HEK293 (cell line): ENCODE measurements around the gene ADM.

Experiments used
- CTCF ChIA-PET: fragments of 350-600 bp; formaldehyde crosslinking; extraction: SDS; loops from one replicate; lab custom pipeline; 2021; ENCODE audit warnings: antibody characterized with exemption; lab: Yijun Ruan, JAX
- POLR2A ChIA-PET: fragments of 300-600 bp; formaldehyde crosslinking; extraction: SDS; loops from one replicate; lab custom pipeline; 2020; ENCODE audit warnings: antibody characterized with exemption, inconsistent platforms; lab: Yijun Ruan, JAX
- H3K27ac ChIP-seq: fragments of 200-500 bp; sonication (Bioruptor generic); 2 replicates; pipeline ENCODE4 v1.5.1; 2014; ENCODE audit warnings: low read depth, low read length, control low read depth, inconsistent platforms; ENCODE audit errors: extremely low read depth
- H3K36me3 ChIP-seq, 2 experiments: fragments of 200-500 bp in 1 of 2; sonication (Bioruptor generic) in 1 of 2; 1 replicate in 1 of 2; 2 replicates in 1 of 2; pipeline ENCODE4 v1.5.1; 2014 to 2017; ENCODE audit warnings: inconsistent platforms in 2 of 2, low read length in 2 of 2; ENCODE audit not compliant: control insufficient read depth in 2 of 2, insufficient read depth in 1 of 2
- H3K4me1 ChIP-seq: fragments of 200-500 bp; sonication (Bioruptor generic); 2 replicates; pipeline ENCODE4 v1.5.1; 2014; ENCODE audit warnings: mild to moderate bottlenecking, low read length, inconsistent platforms; ENCODE audit not compliant: control insufficient read depth, insufficient read depth
- H3K4me3 ChIP-seq: 2 replicates; pipeline ENCODE4 v1.5.1; 2011; ENCODE audit warnings: low read depth, mild to moderate bottlenecking, control low read depth, low read length, moderate library complexity
- H3K9me3 ChIP-seq: fragments of 200-500 bp; sonication (Bioruptor generic); 2 replicates; pipeline ENCODE4 v1.5.1; 2014; ENCODE audit warnings: low read depth, low read length, inconsistent platforms; ENCODE audit not compliant: control insufficient read depth, insufficient read depth
- GLIS1 ChIP-seq: fragments of 450-650 bp; formaldehyde crosslinking; IDR thresholded peaks from 2 replicates; pipeline ENCODE4 v1.5.1; 2016; ENCODE audit warnings: missing biosample characterization, missing genetic modification characterization
- GLIS2 ChIP-seq: fragments of 450-650 bp; formaldehyde crosslinking; IDR thresholded peaks from 2 replicates; pipeline ENCODE4 v1.5.1; 2016; ENCODE audit warnings: missing biosample characterization, missing genetic modification characterization
- HOXD13 ChIP-seq: sonication (generic); formaldehyde crosslinking; IDR thresholded peaks from 2 replicates; pipeline ENCODE4 v1.8.0; 2022; ENCODE audit warnings: missing genetic modification reagents, borderline replicate concordance
- SCRT2 ChIP-seq: fragments of 450-650 bp; formaldehyde crosslinking; IDR thresholded peaks from 2 replicates; pipeline ENCODE4 v1.5.1; 2016; ENCODE audit warnings: missing biosample characterization, missing genetic modification characterization
- SETDB1 ChIP-seq: IDR thresholded peaks from one replicate; pipeline ENCODE4 v1.6.1; 2017; ENCODE audit warnings: mild to moderate bottlenecking, low read length, moderate library complexity, mixed read lengths; ENCODE audit not compliant: insufficient read length
- ZIC2 ChIP-seq: fragments of 450-650 bp; formaldehyde crosslinking; IDR thresholded peaks from 2 replicates; pipeline ENCODE4 v1.5.1; 2016; ENCODE audit warnings: missing biosample characterization, missing genetic modification characterization
- ZNF114 ChIP-seq: fragments of 450-650 bp; formaldehyde crosslinking; IDR thresholded peaks from 2 replicates; pipeline ENCODE4 v1.5.0; 2017; ENCODE audit warnings: missing biosample characterization, missing genetic modification characterization
- ZNF175 ChIP-seq: fragments of 450-650 bp; formaldehyde crosslinking; IDR thresholded peaks from 2 replicates; pipeline ENCODE4 v1.5.1; 2016; ENCODE audit warnings: missing biosample characterization, missing genetic modification characterization
- ZNF211 ChIP-seq: fragments of 450-650 bp; formaldehyde crosslinking; IDR thresholded peaks from 2 replicates; pipeline ENCODE4 v1.5.1; 2016; ENCODE audit warnings: low read depth, missing biosample characterization, missing genetic modification characterization
- ZNF341 ChIP-seq: fragments of 450-650 bp; formaldehyde crosslinking; IDR thresholded peaks from 2 replicates; pipeline ENCODE4; 2016; ENCODE audit warnings: low read depth, missing biosample characterization, missing genetic modification characterization
- ZNF366 ChIP-seq: fragments of 450-650 bp; formaldehyde crosslinking; conservative IDR thresholded peaks from 2 replicates; pipeline ENCODE4 v1.5.1; 2016; ENCODE audit warnings: missing biosample characterization, missing genetic modification characterization
- ZNF558 ChIP-seq: fragments of 450-650 bp; formaldehyde crosslinking; IDR thresholded peaks from 2 replicates; pipeline ENCODE4 v1.5.1; 2016; ENCODE audit warnings: missing biosample characterization, missing genetic modification characterization
- ZNF707 ChIP-seq: fragments of 450-650 bp; formaldehyde crosslinking; IDR thresholded peaks from 2 replicates; pipeline ENCODE4 v1.5.1; 2016; ENCODE audit warnings: missing biosample characterization, missing genetic modification characterization
- ZXDB ChIP-seq: fragments of 450-650 bp; formaldehyde crosslinking; IDR thresholded peaks from 2 replicates; pipeline ENCODE4 v1.5.1; 2016; ENCODE audit warnings: missing biosample characterization, missing genetic modification characterization
- TF ChIP-seq, protein P1 (sequence below): fragments of 450-650 bp; formaldehyde crosslinking; IDR thresholded peaks from 2 replicates; pipeline ENCODE4 v1.5.1; 2017; ENCODE audit warnings: missing biosample characterization, mild to moderate bottlenecking, missing genetic modification characterization, moderate library complexity
- TF ChIP-seq, protein P2 (sequence below): fragments of 450-650 bp; formaldehyde crosslinking; IDR thresholded peaks from 2 replicates; pipeline ENCODE4 v1.5.1; 2016; ENCODE audit warnings: missing biosample characterization, missing genetic modification characterization, borderline replicate concordance
- TF ChIP-seq, protein P3 (sequence below): fragments of 450-650 bp; formaldehyde crosslinking; IDR thresholded peaks from 2 replicates; pipeline ENCODE4 v1.5.1; 2016; ENCODE audit warnings: missing biosample characterization, missing genetic modification characterization
- TF ChIP-seq, protein P4 (sequence below): fragments of 450-650 bp; formaldehyde crosslinking; IDR thresholded peaks from 2 replicates; pipeline ENCODE4 v1.5.1; 2017; ENCODE audit warnings: missing biosample characterization, missing genetic modification characterization
- TF ChIP-seq, protein P5 (sequence below): fragments of 450-650 bp; formaldehyde crosslinking; IDR thresholded peaks from 2 replicates; pipeline ENCODE4 v1.5.1; 2016; ENCODE audit warnings: missing biosample characterization, missing genetic modification characterization
- TF ChIP-seq, protein P6 (sequence below): fragments of 450-650 bp; formaldehyde crosslinking; IDR thresholded peaks from 2 replicates; pipeline ENCODE4 v1.5.1; 2016; ENCODE audit warnings: missing biosample characterization, missing genetic modification characterization

The ADM gene

DNA sequence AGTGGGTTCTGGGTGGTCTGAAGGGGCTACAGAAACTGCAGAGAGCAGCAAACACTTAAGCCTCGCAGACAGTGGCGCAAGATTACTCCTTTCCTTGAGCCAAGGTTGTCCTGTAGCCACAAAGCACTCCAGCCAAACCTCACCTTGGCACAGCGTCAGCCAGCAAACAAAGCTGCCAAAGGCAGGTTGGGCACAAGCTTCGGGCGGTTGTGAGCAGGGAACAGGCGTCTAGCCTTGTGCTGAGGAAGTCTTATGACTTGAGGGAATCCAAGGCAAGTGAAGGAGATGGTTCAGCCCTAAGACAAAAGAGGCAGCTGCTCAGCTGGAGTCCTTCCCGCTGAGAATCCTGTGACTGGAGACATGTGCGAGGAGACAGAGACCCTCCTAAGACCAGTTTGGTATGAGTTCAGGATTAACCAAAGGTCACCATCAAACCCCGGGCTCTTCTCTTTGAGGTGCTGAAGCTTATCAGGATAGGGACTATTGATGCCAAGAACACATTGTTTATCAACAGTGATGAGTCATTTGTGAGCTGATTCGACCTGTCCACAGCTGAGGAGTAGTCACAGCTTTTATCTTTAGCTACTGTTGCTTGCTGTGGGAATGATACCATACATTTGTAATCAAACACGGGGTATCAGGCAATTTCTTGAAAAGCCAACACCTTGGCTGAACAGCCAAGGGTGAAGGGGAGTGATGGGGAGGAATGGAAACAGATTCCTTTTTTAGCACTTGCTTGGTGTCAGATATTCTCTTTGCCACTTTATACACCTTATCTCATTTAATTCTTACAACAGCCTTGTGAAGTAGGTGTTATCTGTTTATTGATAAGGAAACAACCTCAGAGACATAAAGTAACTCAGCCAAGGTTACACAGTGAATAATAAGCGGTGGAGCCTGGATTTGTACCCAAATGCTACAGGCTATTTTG lies 4.6 kb downstream of the ADM start:
- POLR2A ChIA-PET: interaction anchor here (0.7 to 1.5 kb wide), 3 partner anchors 55 to 499 kb away, joined by 3 to 6 read pairs (median 3); partner anchors contain the start of gene EIF4G2
- CTCF ChIA-PET: interaction anchor here (0.5 to 4.6 kb wide), 12 partner anchors 11 to 447 kb away, joined by 3 to 44 read pairs (median 4); no protein-coding TSS in a partner anchor
- H3K9me3 ChIP-seq: no peaks in the 10 kb centered on the region
- no peaks in the 10 kb centered on the region for H3K4me1 ChIP-seq
- no peak overlapping the region for H3K4me3 ChIP-seq
- peak overlapping the region; percentile 17; the same call in 1 of the 2 replicates for H3K27ac ChIP-seq
- H3K36me3 ChIP-seq: peaks cover 0 to 16% of the 10 kb centered on the region in 2 experiments; a peak in 1 of 3 replicates
- TF ChIP-seq, protein P1, sequence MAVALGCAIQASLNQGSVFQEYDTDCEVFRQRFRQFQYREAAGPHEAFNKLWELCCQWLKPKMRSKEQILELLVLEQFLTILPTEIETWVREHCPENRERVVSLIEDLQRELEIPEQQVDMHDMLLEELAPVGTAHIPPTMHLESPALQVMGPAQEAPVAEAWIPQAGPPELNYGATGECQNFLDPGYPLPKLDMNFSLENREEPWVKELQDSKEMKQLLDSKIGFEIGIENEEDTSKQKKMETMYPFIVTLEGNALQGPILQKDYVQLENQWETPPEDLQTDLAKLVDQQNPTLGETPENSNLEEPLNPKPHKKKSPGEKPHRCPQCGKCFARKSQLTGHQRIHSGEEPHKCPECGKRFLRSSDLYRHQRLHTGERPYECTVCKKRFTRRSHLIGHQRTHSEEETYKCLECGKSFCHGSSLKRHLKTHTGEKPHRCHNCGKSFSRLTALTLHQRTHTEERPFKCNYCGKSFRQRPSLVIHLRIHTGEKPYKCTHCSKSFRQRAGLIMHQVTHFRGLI (tag by site-specific recombination): peak; percentile 40; the same call in 1 of the 2 replicates
- TF ChIP-seq ZNF707 (tag by site-specific recombination): no peak
- no peak for TF ChIP-seq ZNF175
- no peak for TF ChIP-seq ZNF558
- TF ChIP-seq, protein P2, sequence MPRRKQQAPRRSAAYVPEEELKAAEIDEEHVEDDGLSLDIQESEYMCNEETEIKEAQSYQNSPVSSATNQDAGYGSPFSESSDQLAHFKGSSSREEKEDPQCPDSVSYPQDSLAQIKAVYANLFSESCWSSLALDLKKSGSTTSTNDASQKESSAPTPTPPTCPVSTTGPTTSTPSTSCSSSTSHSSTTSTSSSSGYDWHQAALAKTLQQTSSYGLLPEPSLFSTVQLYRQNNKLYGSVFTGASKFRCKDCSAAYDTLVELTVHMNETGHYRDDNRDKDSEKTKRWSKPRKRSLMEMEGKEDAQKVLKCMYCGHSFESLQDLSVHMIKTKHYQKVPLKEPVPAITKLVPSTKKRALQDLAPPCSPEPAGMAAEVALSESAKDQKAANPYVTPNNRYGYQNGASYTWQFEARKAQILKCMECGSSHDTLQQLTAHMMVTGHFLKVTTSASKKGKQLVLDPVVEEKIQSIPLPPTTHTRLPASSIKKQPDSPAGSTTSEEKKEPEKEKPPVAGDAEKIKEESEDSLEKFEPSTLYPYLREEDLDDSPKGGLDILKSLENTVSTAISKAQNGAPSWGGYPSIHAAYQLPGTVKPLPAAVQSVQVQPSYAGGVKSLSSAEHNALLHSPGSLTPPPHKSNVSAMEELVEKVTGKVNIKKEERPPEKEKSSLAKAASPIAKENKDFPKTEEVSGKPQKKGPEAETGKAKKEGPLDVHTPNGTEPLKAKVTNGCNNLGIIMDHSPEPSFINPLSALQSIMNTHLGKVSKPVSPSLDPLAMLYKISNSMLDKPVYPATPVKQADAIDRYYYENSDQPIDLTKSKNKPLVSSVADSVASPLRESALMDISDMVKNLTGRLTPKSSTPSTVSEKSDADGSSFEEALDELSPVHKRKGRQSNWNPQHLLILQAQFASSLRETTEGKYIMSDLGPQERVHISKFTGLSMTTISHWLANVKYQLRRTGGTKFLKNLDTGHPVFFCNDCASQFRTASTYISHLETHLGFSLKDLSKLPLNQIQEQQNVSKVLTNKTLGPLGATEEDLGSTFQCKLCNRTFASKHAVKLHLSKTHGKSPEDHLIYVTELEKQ (tag by site-specific recombination): no peak
- TF ChIP-seq, protein P3, sequence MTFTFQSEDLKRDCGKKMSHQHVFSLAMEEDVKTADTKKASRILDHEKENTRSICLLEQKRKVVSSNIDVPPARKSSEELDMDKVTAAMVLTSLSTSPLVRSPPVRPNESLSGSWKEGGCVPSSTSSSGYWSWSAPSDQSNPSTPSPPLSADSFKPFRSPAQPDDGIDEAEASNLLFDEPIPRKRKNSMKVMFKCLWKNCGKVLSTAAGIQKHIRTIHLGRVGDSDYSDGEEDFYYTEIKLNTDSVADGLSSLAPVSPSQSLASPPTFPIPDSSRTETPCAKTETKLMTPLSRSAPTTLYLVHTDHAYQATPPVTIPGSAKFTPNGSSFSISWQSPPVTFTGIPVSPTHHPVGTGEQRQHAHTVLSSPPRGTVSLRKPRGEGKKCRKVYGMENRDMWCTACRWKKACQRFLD (tag by site-specific recombination): no peak
- TF ChIP-seq GLIS1: peak; percentile 17; the same call in 1 of the 2 replicates
- TF ChIP-seq, protein P4, sequence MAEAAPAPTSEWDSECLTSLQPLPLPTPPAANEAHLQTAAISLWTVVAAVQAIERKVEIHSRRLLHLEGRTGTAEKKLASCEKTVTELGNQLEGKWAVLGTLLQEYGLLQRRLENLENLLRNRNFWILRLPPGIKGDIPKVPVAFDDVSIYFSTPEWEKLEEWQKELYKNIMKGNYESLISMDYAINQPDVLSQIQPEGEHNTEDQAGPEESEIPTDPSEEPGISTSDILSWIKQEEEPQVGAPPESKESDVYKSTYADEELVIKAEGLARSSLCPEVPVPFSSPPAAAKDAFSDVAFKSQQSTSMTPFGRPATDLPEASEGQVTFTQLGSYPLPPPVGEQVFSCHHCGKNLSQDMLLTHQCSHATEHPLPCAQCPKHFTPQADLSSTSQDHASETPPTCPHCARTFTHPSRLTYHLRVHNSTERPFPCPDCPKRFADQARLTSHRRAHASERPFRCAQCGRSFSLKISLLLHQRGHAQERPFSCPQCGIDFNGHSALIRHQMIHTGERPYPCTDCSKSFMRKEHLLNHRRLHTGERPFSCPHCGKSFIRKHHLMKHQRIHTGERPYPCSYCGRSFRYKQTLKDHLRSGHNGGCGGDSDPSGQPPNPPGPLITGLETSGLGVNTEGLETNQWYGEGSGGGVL (tag by site-specific recombination): no peak
- 0 out of 2 replicates have a peak, but pooled peaks have one; percentile 29 for TF ChIP-seq SCRT2 (tag by site-specific recombination)
- TF ChIP-seq ZNF366: peak; percentile 41; the same call in 1 of the 2 replicates
- TF ChIP-seq GLIS2 (tag by site-specific recombination): no peak
- no peak for TF ChIP-seq SETDB1
- peak; percentile 44 for TF ChIP-seq ZNF341 (tag by site-specific recombination)
- TF ChIP-seq HOXD13 (CRISPR knock-in tag): no peak
- TF ChIP-seq, protein P5, sequence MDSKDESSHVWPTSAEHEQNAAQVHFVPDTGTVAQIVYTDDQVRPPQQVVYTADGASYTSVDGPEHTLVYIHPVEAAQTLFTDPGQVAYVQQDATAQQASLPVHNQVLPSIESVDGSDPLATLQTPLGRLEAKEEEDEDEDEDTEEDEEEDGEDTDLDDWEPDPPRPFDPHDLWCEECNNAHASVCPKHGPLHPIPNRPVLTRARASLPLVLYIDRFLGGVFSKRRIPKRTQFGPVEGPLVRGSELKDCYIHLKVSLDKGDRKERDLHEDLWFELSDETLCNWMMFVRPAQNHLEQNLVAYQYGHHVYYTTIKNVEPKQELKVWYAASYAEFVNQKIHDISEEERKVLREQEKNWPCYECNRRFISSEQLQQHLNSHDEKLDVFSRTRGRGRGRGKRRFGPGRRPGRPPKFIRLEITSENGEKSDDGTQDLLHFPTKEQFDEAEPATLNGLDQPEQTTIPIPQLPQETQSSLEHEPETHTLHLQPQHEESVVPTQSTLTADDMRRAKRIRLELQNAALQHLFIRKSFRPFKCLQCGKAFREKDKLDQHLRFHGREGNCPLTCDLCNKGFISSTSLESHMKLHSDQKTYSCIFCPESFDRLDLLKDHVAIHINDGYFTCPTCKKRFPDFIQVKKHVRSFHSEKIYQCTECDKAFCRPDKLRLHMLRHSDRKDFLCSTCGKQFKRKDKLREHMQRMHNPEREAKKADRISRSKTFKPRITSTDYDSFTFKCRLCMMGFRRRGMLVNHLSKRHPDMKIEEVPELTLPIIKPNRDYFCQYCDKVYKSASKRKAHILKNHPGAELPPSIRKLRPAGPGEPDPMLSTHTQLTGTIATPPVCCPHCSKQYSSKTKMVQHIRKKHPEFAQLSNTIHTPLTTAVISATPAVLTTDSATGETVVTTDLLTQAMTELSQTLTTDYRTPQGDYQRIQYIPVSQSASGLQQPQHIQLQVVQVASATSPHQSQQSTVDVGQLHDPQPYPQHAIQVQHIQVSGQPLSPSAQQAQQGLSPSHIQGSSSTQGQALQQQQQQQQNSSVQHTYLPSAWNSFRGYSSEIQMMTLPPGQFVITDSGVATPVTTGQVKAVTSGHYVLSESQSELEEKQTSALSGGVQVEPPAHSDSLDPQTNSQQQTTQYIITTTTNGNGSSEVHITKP (tag by site-specific recombination): peak; percentile 82
- peak; percentile 57 for TF ChIP-seq ZXDB (tag by site-specific recombination)
- TF ChIP-seq ZNF211 (tag by site-specific recombination): no peak
- no peak for TF ChIP-seq ZNF114 (tag by site-specific recombination)
- TF ChIP-seq ZIC2 (tag by site-specific recombination): peak; percentile 31; the same call in 1 of the 2 replicates
- TF ChIP-seq, protein P6, sequence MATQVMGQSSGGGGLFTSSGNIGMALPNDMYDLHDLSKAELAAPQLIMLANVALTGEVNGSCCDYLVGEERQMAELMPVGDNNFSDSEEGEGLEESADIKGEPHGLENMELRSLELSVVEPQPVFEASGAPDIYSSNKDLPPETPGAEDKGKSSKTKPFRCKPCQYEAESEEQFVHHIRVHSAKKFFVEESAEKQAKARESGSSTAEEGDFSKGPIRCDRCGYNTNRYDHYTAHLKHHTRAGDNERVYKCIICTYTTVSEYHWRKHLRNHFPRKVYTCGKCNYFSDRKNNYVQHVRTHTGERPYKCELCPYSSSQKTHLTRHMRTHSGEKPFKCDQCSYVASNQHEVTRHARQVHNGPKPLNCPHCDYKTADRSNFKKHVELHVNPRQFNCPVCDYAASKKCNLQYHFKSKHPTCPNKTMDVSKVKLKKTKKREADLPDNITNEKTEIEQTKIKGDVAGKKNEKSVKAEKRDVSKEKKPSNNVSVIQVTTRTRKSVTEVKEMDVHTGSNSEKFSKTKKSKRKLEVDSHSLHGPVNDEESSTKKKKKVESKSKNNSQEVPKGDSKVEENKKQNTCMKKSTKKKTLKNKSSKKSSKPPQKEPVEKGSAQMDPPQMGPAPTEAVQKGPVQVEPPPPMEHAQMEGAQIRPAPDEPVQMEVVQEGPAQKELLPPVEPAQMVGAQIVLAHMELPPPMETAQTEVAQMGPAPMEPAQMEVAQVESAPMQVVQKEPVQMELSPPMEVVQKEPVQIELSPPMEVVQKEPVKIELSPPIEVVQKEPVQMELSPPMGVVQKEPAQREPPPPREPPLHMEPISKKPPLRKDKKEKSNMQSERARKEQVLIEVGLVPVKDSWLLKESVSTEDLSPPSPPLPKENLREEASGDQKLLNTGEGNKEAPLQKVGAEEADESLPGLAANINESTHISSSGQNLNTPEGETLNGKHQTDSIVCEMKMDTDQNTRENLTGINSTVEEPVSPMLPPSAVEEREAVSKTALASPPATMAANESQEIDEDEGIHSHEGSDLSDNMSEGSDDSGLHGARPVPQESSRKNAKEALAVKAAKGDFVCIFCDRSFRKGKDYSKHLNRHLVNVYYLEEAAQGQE (tag by site-specific recombination): no peak
